Lower lobe of right lung (tissue), 2 donors: ENCODE measurements around the gene A3GALT2. TPM values are rescaled to one million over a fixed set of nuclear protein-coding genes. Genes with fewer than 3 reads are reported as not detected.

Experiments
- ATAC-seq, 2 donors: fragments of 200-7000 bp; cut with Tn5 transposase; one replicate each; pipeline ENCODE4 v1.9.1; 2020 to 2022; ENCODE audit warnings: mild to moderate bottlenecking in 2 of 2, moderate library complexity in 2 of 2
- DNase-seq: peaks from one replicate; pipeline ENCODE4 v3.0.0-alpha.2; 2020
- H3K27ac ChIP-seq: fragments of 200-600 bp; one replicate; pipeline ENCODE4 v1.8.0; 2022
- H3K27me3 ChIP-seq: fragments of 200-600 bp; one replicate; pipeline ENCODE4 v1.8.0; 2022; ENCODE audit warnings: low read depth
- H3K36me3 ChIP-seq: fragments of 200-600 bp; one replicate; pipeline ENCODE4 v1.8.0; 2022; ENCODE audit warnings: mild to moderate bottlenecking
- H3K4me1 ChIP-seq: fragments of 200-600 bp; one replicate; pipeline ENCODE4 v1.8.0; 2022
- H3K4me3 ChIP-seq: fragments of 200-600 bp; one replicate; pipeline ENCODE4 v1.8.0; 2022; ENCODE audit warnings: mild to moderate bottlenecking
- H3K9me3 ChIP-seq: fragments of 200-600 bp; one replicate; pipeline ENCODE4 v1.8.0; 2022
- intact Hi-C: fragments of 100-400 bp; cut with DNase I; formaldehyde crosslinking; loops from one replicate; pipeline ENCODE4 v1.11.0; 2022
- total RNA-seq: library from RNA; stranded (reverse); fragmentation: NEBNext Ultra II Directional; extraction: Animal tissue kit (Norgen Biotek cat#: 25700); gene quantifications from one replicate; pipeline ENCODE4 v1.2.1, GENCODE V29; 2021
- TF ChIP-seq, protein P1 (sequence below): fragments of 200-600 bp; IDR thresholded peaks from one replicate; pipeline ENCODE4 v1.8.0; 2022; ENCODE audit warnings: antibody characterized with exemption, mild to moderate bottlenecking
- donor health status: DM: no; HTN: yes; CAD: no; lungs with severe emphysema.

Gene A3GALT2
- total RNA-seq, 1 donor from 2014 or later: not detected

DNA sequence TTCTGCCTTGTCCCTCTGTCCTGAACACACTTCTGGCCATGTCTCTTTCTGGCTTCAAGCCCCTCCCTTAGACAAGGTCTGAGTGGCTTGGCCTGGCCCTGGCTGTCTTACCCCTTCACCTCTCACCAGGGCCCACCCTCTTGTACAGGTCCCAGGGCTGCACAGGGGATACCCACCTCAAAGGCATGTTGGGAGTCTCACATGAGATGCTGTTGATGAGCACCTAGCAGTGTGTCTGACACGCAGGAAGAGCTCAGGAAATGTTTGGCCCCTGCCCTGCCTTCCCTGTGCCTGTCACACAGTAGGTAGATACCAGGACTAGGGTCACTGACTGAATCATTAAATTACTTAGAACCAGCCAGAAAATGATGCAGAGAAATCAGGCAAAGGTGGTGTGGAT, 48.0 kb downstream of the A3GALT2 start:
- Histone ChIP-seq H3K36me3 (peaks cover 41% of the 10 kb centered on the region), H3K4me1 (peaks cover 17% of the 10 kb centered on the region), H3K27ac (peak overlapping the region; percentile 6), H3K9me3 (no peaks in the 10 kb centered on the region), H3K4me3 (no peak overlapping the region), H3K27me3 (no peaks in the 10 kb centered on the region)
- ATAC-seq (no peak), DNase-seq (no peak)
- intact Hi-C loops: no loop called here
- TF ChIP-seq, protein P1, sequence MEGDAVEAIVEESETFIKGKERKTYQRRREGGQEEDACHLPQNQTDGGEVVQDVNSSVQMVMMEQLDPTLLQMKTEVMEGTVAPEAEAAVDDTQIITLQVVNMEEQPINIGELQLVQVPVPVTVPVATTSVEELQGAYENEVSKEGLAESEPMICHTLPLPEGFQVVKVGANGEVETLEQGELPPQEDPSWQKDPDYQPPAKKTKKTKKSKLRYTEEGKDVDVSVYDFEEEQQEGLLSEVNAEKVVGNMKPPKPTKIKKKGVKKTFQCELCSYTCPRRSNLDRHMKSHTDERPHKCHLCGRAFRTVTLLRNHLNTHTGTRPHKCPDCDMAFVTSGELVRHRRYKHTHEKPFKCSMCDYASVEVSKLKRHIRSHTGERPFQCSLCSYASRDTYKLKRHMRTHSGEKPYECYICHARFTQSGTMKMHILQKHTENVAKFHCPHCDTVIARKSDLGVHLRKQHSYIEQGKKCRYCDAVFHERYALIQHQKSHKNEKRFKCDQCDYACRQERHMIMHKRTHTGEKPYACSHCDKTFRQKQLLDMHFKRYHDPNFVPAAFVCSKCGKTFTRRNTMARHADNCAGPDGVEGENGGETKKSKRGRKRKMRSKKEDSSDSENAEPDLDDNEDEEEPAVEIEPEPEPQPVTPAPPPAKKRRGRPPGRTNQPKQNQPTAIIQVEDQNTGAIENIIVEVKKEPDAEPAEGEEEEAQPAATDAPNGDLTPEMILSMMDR: no peak

DNA sequence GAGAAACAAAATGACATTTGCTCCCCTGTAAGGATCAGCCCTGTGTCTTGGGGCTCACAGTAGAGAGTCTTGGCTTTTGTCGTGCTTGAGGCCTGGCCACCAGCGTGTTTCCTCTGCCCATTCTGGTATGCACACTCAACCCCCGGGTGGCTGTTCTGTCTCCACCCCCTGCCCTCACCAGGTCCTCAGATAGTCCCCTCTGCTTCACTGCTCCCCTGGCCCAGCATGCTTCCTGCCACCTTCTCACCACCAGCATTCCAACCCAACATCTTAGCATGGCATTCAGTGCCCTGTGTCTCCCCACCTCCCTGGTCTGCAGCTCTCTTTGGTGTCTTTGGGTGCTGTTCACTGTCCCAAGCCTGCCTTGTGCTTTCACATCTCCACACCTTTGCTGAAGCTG, 48.4 kb downstream of the A3GALT2 start:
- Histone ChIP-seq H3K4me3 (no peak overlapping the region), H3K9me3 (no peaks in the 10 kb centered on the region), H3K36me3 (peaks cover 36% of the 10 kb centered on the region), H3K27ac (no peak overlapping the region), H3K4me1 (peaks cover 17% of the 10 kb centered on the region), H3K27me3 (no peaks in the 10 kb centered on the region)
- ATAC-seq: no peak
- no peak for DNase-seq
- TF ChIP-seq, protein P1: no peak
- intact Hi-C loops: no loop called here

DNA sequence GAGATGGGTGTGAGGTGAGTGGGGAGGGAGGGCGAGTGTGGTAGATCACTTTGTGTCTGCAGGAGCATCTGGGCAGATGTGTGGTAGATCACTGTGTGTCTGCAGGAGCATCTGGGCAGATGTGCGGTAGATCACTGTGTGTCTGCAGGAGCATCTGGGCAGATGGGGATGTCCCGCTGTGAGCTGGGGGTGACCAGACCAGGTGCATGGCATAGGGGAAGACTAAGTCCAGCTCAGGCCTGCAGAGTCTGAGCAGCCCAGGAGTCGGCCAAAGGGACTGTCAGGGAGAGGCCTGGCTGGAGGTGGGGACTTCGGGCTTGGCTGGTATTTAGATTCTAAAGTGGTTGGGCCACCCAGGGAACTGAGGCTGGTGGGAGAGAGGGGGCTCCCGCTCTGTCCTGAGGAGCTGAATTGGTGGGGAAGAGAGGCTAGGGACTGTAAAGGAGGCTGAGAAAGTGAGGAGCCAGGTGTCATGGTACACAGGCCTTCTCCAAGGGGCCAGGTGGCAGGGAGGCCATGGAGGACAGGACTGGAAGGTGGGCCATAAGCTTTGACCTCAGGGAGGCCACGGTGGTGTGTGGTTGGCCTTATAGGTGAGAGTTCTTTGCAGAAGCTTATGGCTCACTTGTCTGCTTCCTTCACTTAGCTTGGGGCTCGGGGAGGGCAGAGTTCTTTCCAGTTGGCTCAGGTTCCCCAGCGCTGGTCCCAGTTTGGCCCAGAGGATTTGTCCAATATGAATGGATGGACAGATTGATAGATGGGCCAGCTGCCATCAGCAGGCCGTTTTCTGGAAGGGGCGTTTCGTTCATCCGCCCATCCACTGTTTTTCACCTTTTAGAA, 49.0 kb downstream of the A3GALT2 start:
- intact Hi-C loops: no loop called here
- no peaks in the 10 kb centered on the region for H3K27me3 ChIP-seq
- no peaks in the 10 kb centered on the region for H3K9me3 ChIP-seq
- peaks cover 30% of the 10 kb centered on the region for H3K36me3 ChIP-seq
- peaks cover 17% of the 10 kb centered on the region for H3K4me1 ChIP-seq
- H3K27ac ChIP-seq: no peak overlapping the region
- DNase-seq (no peak), ATAC-seq (no peak)
- no peak overlapping the region for H3K4me3 ChIP-seq
- TF ChIP-seq, protein P1: no peak

DNA sequence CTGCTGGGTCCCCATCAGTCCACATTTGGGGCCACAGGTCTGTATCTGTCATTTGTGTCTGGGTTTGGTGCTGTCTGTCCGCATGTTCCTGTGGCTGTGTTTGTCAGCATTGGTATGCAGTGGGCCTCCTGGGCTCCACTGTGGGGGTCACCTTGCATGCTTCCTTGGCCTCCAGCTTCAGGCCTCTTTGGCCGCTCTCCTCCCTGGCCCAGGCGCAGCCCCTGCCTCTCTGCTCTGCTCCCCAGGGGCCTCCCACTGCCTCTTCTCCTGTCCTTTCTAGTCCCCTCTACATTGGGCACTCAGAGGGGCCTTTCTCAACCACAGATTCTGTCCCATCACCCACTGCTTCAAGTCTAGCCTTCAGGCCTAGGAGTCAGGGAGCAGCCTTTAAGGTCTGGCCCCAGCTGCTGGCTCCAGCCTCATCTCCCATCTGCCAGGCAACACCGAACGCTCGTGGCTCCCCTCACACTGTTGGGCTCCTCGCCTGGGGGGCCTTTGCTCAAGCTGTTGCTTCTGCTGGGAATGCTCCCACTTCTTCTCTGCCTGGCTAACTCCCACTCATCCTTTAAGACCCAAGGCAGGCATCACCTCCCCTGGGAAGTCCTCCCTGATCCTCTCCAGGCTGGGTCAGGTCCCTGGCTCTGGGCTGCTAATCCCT, 50.0 kb downstream of the A3GALT2 start:
- DNase-seq: no peak
- intact Hi-C loops: no loop called here

DNA sequence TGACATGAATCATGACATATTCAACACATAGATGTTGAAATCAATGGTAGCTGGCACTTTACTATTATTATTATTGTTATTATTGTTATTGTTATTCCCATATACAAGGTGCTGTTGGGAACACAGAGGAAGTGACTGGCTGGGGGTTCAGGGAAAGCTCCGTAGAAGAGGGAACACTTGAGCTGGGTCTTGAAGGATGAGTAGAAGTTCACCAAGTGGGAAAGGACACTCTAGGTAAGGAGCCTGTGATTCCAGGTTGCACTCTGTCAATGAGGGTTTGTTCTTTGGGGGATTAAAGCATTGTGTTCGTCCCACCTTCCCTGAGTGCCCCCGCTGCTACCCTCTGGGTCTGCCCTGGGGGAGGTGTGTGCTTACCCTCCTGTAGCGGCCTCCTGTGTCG, 50.5 kb downstream of the A3GALT2 start:
- Histone ChIP-seq H3K9me3 (no peaks in the 10 kb centered on the region), H3K4me1 (peaks cover 17% of the 10 kb centered on the region), H3K36me3 (peaks cover 19% of the 10 kb centered on the region), H3K4me3 (no peak overlapping the region), H3K27me3 (no peaks in the 10 kb centered on the region), H3K27ac (no peak overlapping the region)
- intact Hi-C loops: no loop called here
- ATAC-seq: no peak
- no peak for DNase-seq
- TF ChIP-seq, protein P1: no peak

More for the DNA sequence above, 50.0 kb downstream of the A3GALT2 start:
- H3K27ac ChIP-seq: no peak overlapping the region
- H3K27me3 ChIP-seq: no peaks in the 10 kb centered on the region
- H3K4me3 ChIP-seq: no peak overlapping the region
- no peak for ATAC-seq
- peaks cover 21% of the 10 kb centered on the region for H3K36me3 ChIP-seq
- TF ChIP-seq, protein P1: no peak
- H3K9me3 ChIP-seq: no peaks in the 10 kb centered on the region
- H3K4me1 ChIP-seq: peaks cover 17% of the 10 kb centered on the region
